Osteoblast (primary cell): Measurements from ENCODE around the gene NR5A1. TPM values are rescaled to one million over a fixed set of nuclear protein-coding genes. Genes with fewer than 3 reads are reported as not detected.

ENCODE experiments used
- DNase-seq: peaks from one replicate; pipeline ENCODE4 v3.0.0; 2011; ENCODE audit warnings: low spot score, mixed read lengths; ENCODE audit not compliant: insufficient read length; ENCODE audit errors: missing footprints
- H2AFZ ChIP-seq: 2 replicates; pipeline ENCODE4 v1.6.0; 2011; ENCODE audit warnings: mild to moderate bottlenecking, low read length
- H3K27ac ChIP-seq: 2 replicates; pipeline ENCODE4 v1.5.1; 2011; ENCODE audit warnings: mild to moderate bottlenecking, low read depth, low read length, moderate library complexity
- H3K27me3 ChIP-seq: 2 replicates; pipeline ENCODE4 v1.6.0; 2012; ENCODE audit warnings: mild to moderate bottlenecking, control low read depth, inconsistent platforms, low read length, moderate library complexity; ENCODE audit not compliant: insufficient read depth
- H3K36me3 ChIP-seq: 2 replicates; pipeline ENCODE4 v1.5.1; 2011; ENCODE audit warnings: mild to moderate bottlenecking, low read length, control low read depth, moderate library complexity; ENCODE audit not compliant: insufficient read depth
- H3K4me1 ChIP-seq: 2 replicates; pipeline ENCODE4 v1.5.1; 2011; ENCODE audit warnings: mild to moderate bottlenecking, low read length, control low read depth, moderate library complexity; ENCODE audit not compliant: insufficient read depth
- H3K4me2 ChIP-seq: 2 replicates; pipeline ENCODE4 v1.6.0; 2011; ENCODE audit warnings: mild to moderate bottlenecking, low read length; ENCODE audit not compliant: insufficient read depth
- H3K4me3 ChIP-seq: fragments of 200-600 bp; sonication (generic); 3 replicates; pipeline ENCODE4 v1.5.1; 2012; ENCODE audit warnings: mild to moderate bottlenecking, low read length, inconsistent platforms; ENCODE audit not compliant: insufficient read depth
- H3K79me2 ChIP-seq: 2 replicates; pipeline ENCODE4 v1.6.0; 2012; ENCODE audit warnings: mild to moderate bottlenecking, low read length, control low read depth, inconsistent platforms; ENCODE audit not compliant: insufficient read depth
- H3K9me3 ChIP-seq: 2 replicates; pipeline ENCODE4 v1.5.1; 2011; ENCODE audit warnings: low read depth, low read length, control low read depth
- H4K20me1 ChIP-seq: 2 replicates; pipeline ENCODE4 v1.6.0; 2012; ENCODE audit warnings: mild to moderate bottlenecking, low read length, control low read depth; ENCODE audit not compliant: insufficient read depth
- total RNA-seq: library from RNA; depleted of rRNA; stranded (reverse); fragments of >200 nt; gene quantifications from 2 replicates; pipeline ENCODE4 v1.2.3, GENCODE V29; 2012
- TF ChIP-seq, protein P1 (sequence below): IDR thresholded peaks from 2 replicates; pipeline ENCODE4 v1.5.1; 2011; ENCODE audit warnings: mild to moderate bottlenecking, low read depth, low read length, moderate library complexity; ENCODE audit errors: extremely low read depth

The NR5A1 gene
- total RNA-seq, 1 donor = not detected

DNA sequence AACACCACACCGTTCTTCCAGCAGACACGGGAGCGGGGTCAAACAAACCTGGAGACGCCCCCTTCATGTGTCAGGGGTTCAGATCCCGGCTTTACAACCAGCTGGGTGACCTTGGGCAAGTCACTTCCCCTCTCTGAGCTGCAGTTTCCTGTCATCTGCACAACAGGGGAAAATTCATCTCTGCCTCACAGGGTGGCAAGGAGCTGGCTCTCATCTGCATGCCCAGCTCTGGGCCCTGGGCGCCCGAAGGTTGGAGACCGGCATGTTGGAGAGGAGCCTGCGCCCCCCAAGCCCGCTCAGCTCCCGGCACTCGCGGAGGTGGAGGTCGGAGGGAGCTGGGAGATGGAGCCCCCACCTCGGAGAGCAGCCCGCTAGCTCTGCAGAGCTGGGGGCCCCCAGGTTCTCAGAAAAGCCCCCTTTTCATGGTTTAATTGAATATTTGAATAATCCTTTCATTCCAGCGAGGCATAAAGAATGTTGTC is 20.4 kb downstream of the NR5A1 start:
- H3K4me3 ChIP-seq = no peak overlapping the region
- no peaks in the 10 kb centered on the region for H3K4me1 ChIP-seq
- no peak for DNase-seq
- no peaks in the 10 kb centered on the region for H3K9me3 ChIP-seq
- H3K27me3 ChIP-seq = peaks cover 43% of the 10 kb centered on the region
- H2AFZ ChIP-seq = no peak overlapping the region
- TF ChIP-seq, protein P1, sequence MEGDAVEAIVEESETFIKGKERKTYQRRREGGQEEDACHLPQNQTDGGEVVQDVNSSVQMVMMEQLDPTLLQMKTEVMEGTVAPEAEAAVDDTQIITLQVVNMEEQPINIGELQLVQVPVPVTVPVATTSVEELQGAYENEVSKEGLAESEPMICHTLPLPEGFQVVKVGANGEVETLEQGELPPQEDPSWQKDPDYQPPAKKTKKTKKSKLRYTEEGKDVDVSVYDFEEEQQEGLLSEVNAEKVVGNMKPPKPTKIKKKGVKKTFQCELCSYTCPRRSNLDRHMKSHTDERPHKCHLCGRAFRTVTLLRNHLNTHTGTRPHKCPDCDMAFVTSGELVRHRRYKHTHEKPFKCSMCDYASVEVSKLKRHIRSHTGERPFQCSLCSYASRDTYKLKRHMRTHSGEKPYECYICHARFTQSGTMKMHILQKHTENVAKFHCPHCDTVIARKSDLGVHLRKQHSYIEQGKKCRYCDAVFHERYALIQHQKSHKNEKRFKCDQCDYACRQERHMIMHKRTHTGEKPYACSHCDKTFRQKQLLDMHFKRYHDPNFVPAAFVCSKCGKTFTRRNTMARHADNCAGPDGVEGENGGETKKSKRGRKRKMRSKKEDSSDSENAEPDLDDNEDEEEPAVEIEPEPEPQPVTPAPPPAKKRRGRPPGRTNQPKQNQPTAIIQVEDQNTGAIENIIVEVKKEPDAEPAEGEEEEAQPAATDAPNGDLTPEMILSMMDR = no peak
- no peak overlapping the region for H3K4me2 ChIP-seq
- H3K79me2 ChIP-seq = no peaks in the 10 kb centered on the region
- H4K20me1 ChIP-seq = peaks cover 4% of the 10 kb centered on the region
- H3K27ac ChIP-seq = no peak overlapping the region
- H3K36me3 ChIP-seq = no peaks in the 10 kb centered on the region

DNA sequence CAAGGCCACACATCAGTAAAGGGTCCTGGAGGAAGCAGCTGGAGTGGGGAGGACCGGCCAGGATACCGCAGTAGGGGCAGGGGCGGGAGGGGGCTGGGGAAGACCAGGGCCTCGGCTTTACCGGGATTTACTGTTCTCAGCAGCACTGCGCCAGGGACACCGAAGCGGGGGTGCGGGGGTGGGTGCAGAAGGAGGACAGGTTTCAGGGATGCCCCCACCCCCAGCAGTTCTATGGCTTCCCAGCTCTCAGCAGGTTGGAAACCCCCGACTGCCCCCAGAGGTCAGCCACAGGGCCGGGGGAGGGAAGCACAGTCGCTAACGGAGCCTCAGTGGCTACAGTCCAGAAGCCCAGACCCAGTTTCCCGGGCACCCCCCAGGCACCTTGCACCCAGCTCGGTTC is 21.3 kb downstream of the NR5A1 start:
- TF ChIP-seq, protein P1 = no peak
- Histone ChIP-seq H2AFZ (no peak overlapping the region), H3K4me1 (no peaks in the 10 kb centered on the region), H4K20me1 (peaks cover 4% of the 10 kb centered on the region), H3K4me3 (no peak overlapping the region), H3K36me3 (no peaks in the 10 kb centered on the region), H3K9me3 (no peaks in the 10 kb centered on the region), H3K79me2 (no peaks in the 10 kb centered on the region), H3K27ac (no peak overlapping the region), H3K4me2 (no peak overlapping the region), H3K27me3 (peaks cover 45% of the 10 kb centered on the region)
- DNase-seq = no peak

DNA sequence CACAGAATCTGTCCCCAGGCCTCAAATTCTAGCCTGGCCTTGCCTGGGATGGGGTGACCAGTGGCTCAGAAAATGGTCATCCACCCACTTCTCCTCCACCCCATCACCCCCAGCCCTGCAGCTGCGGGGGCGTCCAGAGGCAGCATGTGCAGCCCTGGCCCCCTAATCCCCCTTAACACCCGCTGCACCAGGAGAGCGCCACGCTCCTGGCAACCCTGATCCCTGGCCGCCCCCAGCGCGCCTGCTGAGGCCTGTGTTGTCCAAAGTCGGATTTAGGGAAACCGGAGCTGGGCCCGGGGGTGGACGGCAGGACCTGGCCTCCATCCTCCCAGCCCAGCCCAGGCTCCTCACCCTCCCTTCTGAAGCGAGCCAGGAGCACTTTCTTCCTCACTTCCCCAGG is 22.0 kb downstream of the NR5A1 start:
- H3K4me2 ChIP-seq = no peak overlapping the region
- no peak overlapping the region for H2AFZ ChIP-seq
- DNase-seq = no peak
- H3K27me3 ChIP-seq = peaks cover 44% of the 10 kb centered on the region
- H3K9me3 ChIP-seq = no peaks in the 10 kb centered on the region
- no peaks in the 10 kb centered on the region for H3K79me2 ChIP-seq
- H3K4me3 ChIP-seq = no peak overlapping the region
- no peaks in the 10 kb centered on the region for H3K4me1 ChIP-seq
- TF ChIP-seq, protein P1 = no peak
- peaks cover 4% of the 10 kb centered on the region for H4K20me1 ChIP-seq
- H3K27ac ChIP-seq = no peak overlapping the region
- H3K36me3 ChIP-seq = no peaks in the 10 kb centered on the region

DNA sequence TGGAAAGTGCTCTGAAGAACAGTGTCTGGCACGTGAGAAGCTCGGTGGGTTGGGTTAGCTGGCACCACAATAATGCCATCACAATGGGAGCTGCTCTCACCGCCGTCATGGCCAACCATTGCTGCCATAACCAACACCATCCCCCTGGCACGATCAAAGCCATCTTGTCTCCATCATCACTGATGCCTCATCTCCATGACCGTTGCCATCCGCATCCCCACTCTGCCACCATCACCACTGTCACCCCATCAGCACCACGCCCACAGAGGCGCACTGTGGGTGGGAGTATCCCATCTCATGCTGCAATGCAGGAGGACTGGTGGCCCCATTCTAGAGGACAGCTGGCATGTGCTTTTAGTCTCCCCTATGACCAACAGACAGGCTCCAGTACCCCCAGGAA is 23.7 kb downstream of the NR5A1 start:
- Histone ChIP-seq H3K36me3 (no peaks in the 10 kb centered on the region), H4K20me1 (peaks cover 4% of the 10 kb centered on the region), H3K27ac (no peak overlapping the region), H3K4me3 (no peak overlapping the region), H2AFZ (no peak overlapping the region), H3K9me3 (no peaks in the 10 kb centered on the region), H3K4me2 (no peak overlapping the region), H3K79me2 (no peaks in the 10 kb centered on the region), H3K4me1 (no peaks in the 10 kb centered on the region), H3K27me3 (peaks cover 50% of the 10 kb centered on the region)
- TF ChIP-seq, protein P1 = no peak
- DNase-seq = no peak
